Retinal pigment epithelial cell (primary cell): Measurements from ENCODE around the gene BLMH.
"Not testable (repeated sequence)": the region's sequence is repeated elsewhere in the genome, so short reads cannot be mapped to it uniquely, and the experiment has no call there.

ENCODE experiments used
- DNase-seq: peaks from one replicate; pipeline ENCODE4 v3.0.0-alpha.2; 2010; ENCODE audit warnings: low read depth
- H3K4me3 ChIP-seq: 2 replicates; pipeline ENCODE4 v1.5.1; 2011; ENCODE audit warnings: mild to moderate bottlenecking, low read length, control low read depth, moderate library complexity
- TF ChIP-seq, protein P1 (sequence below): conservative IDR thresholded peaks from 2 replicates; pipeline ENCODE4 v1.5.1; 2011; ENCODE audit warnings: low read depth, low read length, control low read depth, inconsistent platforms

BLMH gene

DNA sequence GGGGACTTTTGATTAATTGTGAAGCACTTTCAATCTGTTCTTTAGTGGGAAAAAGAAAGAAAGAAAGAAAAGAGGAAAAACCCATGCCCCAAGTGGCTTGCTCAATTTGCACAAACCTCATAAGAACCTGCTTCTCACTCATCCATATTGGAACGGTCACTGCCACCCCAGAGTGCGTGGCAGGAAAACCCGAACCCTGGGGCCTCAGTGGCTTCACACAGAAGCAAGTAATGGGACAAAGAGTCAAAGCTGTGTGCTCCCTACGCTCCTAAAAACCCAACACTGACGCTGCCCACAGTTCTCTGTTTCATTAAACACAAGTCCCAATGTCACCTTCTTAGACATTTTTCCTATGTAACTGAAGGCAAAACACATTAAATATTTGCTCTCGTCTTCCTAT, 57.4 kb downstream of the BLMH start:
- TF ChIP-seq, protein P1, sequence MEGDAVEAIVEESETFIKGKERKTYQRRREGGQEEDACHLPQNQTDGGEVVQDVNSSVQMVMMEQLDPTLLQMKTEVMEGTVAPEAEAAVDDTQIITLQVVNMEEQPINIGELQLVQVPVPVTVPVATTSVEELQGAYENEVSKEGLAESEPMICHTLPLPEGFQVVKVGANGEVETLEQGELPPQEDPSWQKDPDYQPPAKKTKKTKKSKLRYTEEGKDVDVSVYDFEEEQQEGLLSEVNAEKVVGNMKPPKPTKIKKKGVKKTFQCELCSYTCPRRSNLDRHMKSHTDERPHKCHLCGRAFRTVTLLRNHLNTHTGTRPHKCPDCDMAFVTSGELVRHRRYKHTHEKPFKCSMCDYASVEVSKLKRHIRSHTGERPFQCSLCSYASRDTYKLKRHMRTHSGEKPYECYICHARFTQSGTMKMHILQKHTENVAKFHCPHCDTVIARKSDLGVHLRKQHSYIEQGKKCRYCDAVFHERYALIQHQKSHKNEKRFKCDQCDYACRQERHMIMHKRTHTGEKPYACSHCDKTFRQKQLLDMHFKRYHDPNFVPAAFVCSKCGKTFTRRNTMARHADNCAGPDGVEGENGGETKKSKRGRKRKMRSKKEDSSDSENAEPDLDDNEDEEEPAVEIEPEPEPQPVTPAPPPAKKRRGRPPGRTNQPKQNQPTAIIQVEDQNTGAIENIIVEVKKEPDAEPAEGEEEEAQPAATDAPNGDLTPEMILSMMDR, result no peak
- no peak overlapping the region for H3K4me3 ChIP-seq
- no peak for DNase-seq

DNA sequence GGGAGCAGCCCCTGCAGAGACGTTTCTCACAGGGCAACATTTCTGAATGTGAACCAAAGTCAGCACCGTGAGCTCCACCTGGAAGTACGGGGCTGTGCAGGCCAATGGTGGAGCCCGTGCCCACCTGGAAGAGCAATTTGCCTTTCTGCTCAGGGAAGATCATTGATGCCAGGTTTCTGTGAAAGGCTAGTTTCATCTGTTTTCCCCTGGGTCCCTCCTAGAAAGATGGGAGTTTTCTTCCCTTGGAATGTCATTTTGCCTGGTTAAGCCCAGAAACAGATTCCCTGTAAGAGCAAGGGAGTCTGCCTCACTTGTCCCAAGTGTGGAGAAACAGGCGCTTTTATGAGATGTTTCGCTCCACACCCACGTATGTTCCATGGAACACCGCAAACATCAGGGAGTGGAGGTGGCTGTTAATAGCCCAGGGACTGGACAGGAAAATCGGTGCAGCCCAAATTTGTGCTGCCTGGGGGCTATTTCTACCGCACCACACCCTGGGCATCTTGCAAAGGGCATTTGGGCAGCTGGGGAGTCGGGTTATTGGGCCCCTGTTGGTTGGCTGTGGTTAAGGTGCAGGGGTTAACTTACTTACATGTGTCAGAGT, 58.8 kb downstream of the BLMH start:
- H3K4me3 ChIP-seq, result no peak overlapping the region
- no peak for DNase-seq
- TF ChIP-seq, protein P1, result no peak

DNA sequence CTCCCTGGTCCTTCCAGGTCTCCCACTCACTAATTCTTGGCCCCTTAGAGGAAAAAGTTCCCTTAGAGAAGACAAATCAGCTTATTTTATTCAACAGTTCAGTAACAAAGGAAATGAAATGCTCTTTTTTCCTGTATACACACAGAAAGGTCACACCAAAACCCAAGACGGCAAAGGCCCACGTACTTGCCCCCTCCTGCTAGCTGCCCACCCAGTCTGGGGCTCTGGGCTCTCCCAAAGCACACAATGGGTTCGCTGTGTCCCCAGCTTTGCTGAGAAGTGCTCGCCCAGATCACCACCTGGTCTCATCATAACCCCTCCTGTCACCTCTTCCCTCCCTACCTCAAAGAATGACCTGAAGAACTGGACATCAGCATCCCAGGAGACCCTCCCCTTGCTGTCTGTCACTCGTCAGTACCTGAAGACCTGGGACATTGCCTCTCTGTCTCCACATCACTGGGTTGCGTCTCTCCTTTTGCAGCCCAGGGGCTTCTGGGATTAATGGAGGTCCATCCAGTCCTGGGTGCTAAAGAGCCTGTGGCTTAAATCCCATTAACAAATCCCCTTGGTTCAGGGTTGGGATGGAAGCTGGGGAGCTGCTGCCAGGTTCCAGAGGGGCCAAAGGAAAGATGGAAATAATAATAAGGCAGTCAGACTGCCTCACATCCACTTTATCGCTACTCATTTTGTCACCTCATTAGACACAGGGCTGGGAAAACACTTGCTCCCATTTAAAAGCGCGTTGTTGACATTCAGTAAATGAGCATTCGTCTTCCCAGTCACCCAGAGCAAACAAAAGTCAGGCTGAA, 59.5 kb downstream of the BLMH start:
- no peak overlapping the region for H3K4me3 ChIP-seq
- TF ChIP-seq, protein P1, result no peak
- no peak for DNase-seq

- DNase-seq, result no peak
- no peak overlapping the region for H3K4me3 ChIP-seq
- TF ChIP-seq, protein P1, result no peak
Measured at GRCh38 chr17:30230596-30231125, 61.1 kb downstream of the BLMH start.

DNA sequence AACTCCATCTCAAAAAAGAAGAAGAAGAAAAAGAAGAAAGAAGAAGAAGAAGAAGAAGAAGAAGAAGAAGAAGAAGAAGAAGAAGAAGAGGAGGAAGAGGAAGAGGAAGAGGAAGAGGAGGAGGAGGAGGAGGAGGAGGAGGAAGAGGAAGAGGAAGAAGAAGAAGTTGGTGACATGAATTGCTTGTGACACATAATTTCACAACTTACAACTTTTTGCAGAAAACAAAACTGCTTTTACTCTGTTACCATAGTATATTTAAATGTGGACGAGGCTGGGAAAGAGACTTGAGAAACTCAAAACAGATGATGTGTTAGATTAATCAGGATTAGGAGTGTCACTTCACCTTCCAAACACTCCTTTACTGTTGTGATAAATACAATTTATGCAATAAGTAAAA, 61.7 kb downstream of the BLMH start:
- H3K4me3 ChIP-seq, DNase-seq: not testable (repeated sequence)

GRCh38 chr17:30229012-30229411, 62.7 kb downstream of the BLMH start:
- TF ChIP-seq, protein P1, result no peak
- DNase-seq, result no peak
- H3K4me3 ChIP-seq, result no peak overlapping the region

DNA sequence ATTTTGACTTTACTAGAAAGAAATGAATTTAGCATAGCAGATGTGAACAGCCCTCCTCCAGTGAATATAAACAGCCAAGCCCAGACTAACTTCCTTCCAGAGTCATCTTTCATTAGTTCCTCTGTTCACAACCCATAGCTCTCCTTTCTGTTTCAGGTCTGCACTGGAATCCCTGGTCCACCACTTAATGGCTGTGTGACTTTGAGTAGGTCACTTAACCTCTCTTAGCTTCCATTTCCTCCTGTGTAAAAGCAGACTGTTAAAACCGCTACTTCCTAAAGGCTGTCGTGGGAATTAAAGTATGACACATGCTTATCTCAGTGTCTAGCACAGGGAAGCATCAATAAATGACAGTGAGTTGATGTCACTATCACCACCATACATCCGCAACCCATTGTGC, 63.7 kb downstream of the BLMH start:
- no peak overlapping the region for H3K4me3 ChIP-seq
- no peak for DNase-seq
- TF ChIP-seq, protein P1, result no peak
